Measurements from ENCODE around the gene CEP95. TPM values are rescaled to one million over a fixed set of nuclear protein-coding genes. Genes with fewer than 3 reads are reported as not detected.

The CEP95 gene
- total RNA-seq, 3 donors from 2014 or later, result 37.1 to 50.8 (median 43.3) TPM

GRCh38 chr17:64472564-64472963, 34.2 kb upstream of the CEP95 start:
- Histone ChIP-seq H3K36me3 (ENCODE audit: low read depth) (no peaks in the 10 kb centered on the region), H3K4me1 (ENCODE audit: low read depth) (no peaks in the 10 kb centered on the region), H3K9me3 (no peaks in the 10 kb centered on the region), H3K4me3 (no peak overlapping the region)
- intact Hi-C loops (cut with DNase I, micrococcal nuclease), result no loop called here
- no peak for ATAC-seq
- TF ChIP-seq CTCF (IDR thresholded peaks at IDR 0.05), result no peak
- no peak for DNase-seq

GRCh38 chr17:64477849-64478248, 28.9 kb upstream of the CEP95 start:
- no peak for TF ChIP-seq CTCF (IDR thresholded peaks at IDR 0.05)
- no peak for ATAC-seq
- Histone ChIP-seq H3K4me3 (no peak overlapping the region), H3K4me1 (ENCODE audit: low read depth) (no peaks in the 10 kb centered on the region), H3K36me3 (ENCODE audit: low read depth) (no peaks in the 10 kb centered on the region), H3K9me3 (no peaks in the 10 kb centered on the region)
- intact Hi-C loops (cut with DNase I, micrococcal nuclease), result no loop called here
- DNase-seq, result no peak

- H3K36me3 ChIP-seq (ENCODE audit: low read depth), result no peaks in the 10 kb centered on the region
- intact Hi-C loops (cut with DNase I, micrococcal nuclease), result no loop called here
- no peak for TF ChIP-seq CTCF (IDR thresholded peaks at IDR 0.05)
- ATAC-seq (no peak), DNase-seq (no peak)
- no peaks in the 10 kb centered on the region for H3K9me3 ChIP-seq
- no peaks in the 10 kb centered on the region for H3K4me1 ChIP-seq (ENCODE audit: low read depth)
- no peak overlapping the region for H3K4me3 ChIP-seq
Observed at GRCh38 chr17:64480951-64481350, 25.8 kb upstream of the CEP95 start.

- Histone ChIP-seq H3K4me1 (ENCODE audit: low read depth) (no peaks in the 10 kb centered on the region), H3K9me3 (no peaks in the 10 kb centered on the region), H3K36me3 (ENCODE audit: low read depth) (no peaks in the 10 kb centered on the region), H3K4me3 (no peak overlapping the region)
- ATAC-seq (no peak), DNase-seq (no peak)
- intact Hi-C loops (cut with DNase I, micrococcal nuclease), result no loop called here
- no peak for TF ChIP-seq CTCF (IDR thresholded peaks at IDR 0.05)
Observed at GRCh38 chr17:64484380-64484779, 22.4 kb upstream of the CEP95 start.

- TF ChIP-seq CTCF (IDR thresholded peaks at IDR 0.05), result no peak
- no peaks in the 10 kb centered on the region for H3K36me3 ChIP-seq (ENCODE audit: low read depth)
- no peak overlapping the region for H3K4me3 ChIP-seq
- ATAC-seq (no peak), DNase-seq (no peak)
- no peaks in the 10 kb centered on the region for H3K9me3 ChIP-seq
- H3K4me1 ChIP-seq (ENCODE audit: low read depth), result no peaks in the 10 kb centered on the region
- intact Hi-C loops (cut with DNase I, micrococcal nuclease), result no loop called here
Observed at GRCh38 chr17:64488301-64488700, 18.5 kb upstream of the CEP95 start.
